IMR-90 (cell line): ENCODE results near the gene KDM3A. TPM values are rescaled to one million over a fixed set of nuclear protein-coding genes. Genes with fewer than 3 reads are reported as not detected.
A peak's percentile ranks its signal among the peaks of the same experiment; 100 is the strongest.

Source experiments
- ATAC-seq: fragments of 200-7000 bp; cut with Tn5 transposase; 2 replicates; pipeline ENCODE4 v1.9.1; 2020; ENCODE audit warnings: low read depth, mild to moderate bottlenecking, moderate library complexity
- BruUV-seq: library from RNA; stranded (reverse); fragments of 400-500 nt; replicated peaks from 2 replicates; lab custom pipeline; 2021; lab: Mats Ljungman, UMichigan
- CTCF ChIA-PET: fragments of 300-600 bp; formaldehyde crosslinking; extraction: SDS; loops from one replicate; lab custom pipeline; 2021; ENCODE audit warnings: antibody characterized with exemption; lab: Yijun Ruan, JAX
- POLR2A ChIA-PET: fragments of 300-600 bp; sonication (Branson Sonifier 250); formaldehyde crosslinking; loops from one replicate; lab custom pipeline; 2022; ENCODE audit warnings: antibody characterized with exemption; ENCODE audit not compliant: unreplicated experiment; lab: Charles Lee
- DNase-seq: peaks from one replicate; pipeline ENCODE4 v3.0.0; 2013
- H2AFZ ChIP-seq: replicated peaks from 2 replicates; pipeline ENCODE3; 2013; ENCODE audit warnings: low read length, mild to moderate bottlenecking; ENCODE audit not compliant: poor library complexity
- H2AK5ac ChIP-seq: 2 replicates; pipeline ENCODE4 v1.6.1; 2013; ENCODE audit warnings: low read depth, low read length, inconsistent platforms
- H2AK9ac ChIP-seq: replicated peaks from 2 replicates; pipeline ENCODE3; 2013; ENCODE audit warnings: mild to moderate bottlenecking, low read depth, low read length, moderate library complexity; ENCODE audit not compliant: poor library complexity
- H2BK120ac ChIP-seq: 2 replicates; pipeline ENCODE4 v1.6.1; 2013; ENCODE audit warnings: low read depth, low read length, inconsistent platforms
- H2BK15ac ChIP-seq: 3 replicates; pipeline ENCODE4 v1.6.1; 2013; ENCODE audit warnings: low read depth, low read length, inconsistent platforms
- H2BK20ac ChIP-seq: 2 replicates; pipeline ENCODE4 v1.6.1; 2013; ENCODE audit warnings: low read depth, mild to moderate bottlenecking, inconsistent platforms, low read length, moderate library complexity
- H2BK5ac ChIP-seq: 2 replicates; pipeline ENCODE4 v1.6.1; 2013; ENCODE audit warnings: mild to moderate bottlenecking, low read depth, low read length, inconsistent platforms; ENCODE audit not compliant: poor library complexity, severe bottlenecking
- H3K14ac ChIP-seq: replicated peaks from 2 replicates; pipeline ENCODE4 v1.6.1; 2013; ENCODE audit warnings: low read depth, low read length, inconsistent platforms
- H3K18ac ChIP-seq: 2 replicates; pipeline ENCODE4 v1.6.1; 2013; ENCODE audit warnings: low read depth, low read length, control low read depth
- H3K23ac ChIP-seq: 2 replicates; pipeline ENCODE4 v1.6.1; 2013; ENCODE audit warnings: low read depth, low read length, inconsistent platforms
- H3K27ac ChIP-seq: 2 replicates; pipeline ENCODE4 v1.5.1; 2013; ENCODE audit warnings: mild to moderate bottlenecking, control low read depth, low read length; ENCODE audit not compliant: insufficient read depth
- H3K27me3 ChIP-seq: 2 replicates; pipeline ENCODE4 v1.6.1; 2013; ENCODE audit warnings: low read length; ENCODE audit not compliant: control insufficient read depth, insufficient read depth
- H3K36me3 ChIP-seq: 2 replicates; pipeline ENCODE4 v1.6.1; 2013; ENCODE audit warnings: low read length, mixed read lengths; ENCODE audit not compliant: control insufficient read depth, insufficient read depth
- H3K4ac ChIP-seq: 2 replicates; pipeline ENCODE4 v1.6.1; 2013; ENCODE audit warnings: low read depth, low read length, inconsistent platforms
- H3K4me1 ChIP-seq: 2 replicates; pipeline ENCODE4 v1.6.1; 2013; ENCODE audit warnings: low read length, mixed read lengths; ENCODE audit not compliant: control insufficient read depth, insufficient read depth
- H3K4me2 ChIP-seq: 2 replicates; pipeline ENCODE4 v1.6.1; 2013; ENCODE audit warnings: low read depth, mild to moderate bottlenecking, control low read depth, low read length, moderate library complexity
- H3K4me3 ChIP-seq: 2 replicates; pipeline ENCODE4 v1.5.1; 2013; ENCODE audit warnings: low read depth, mild to moderate bottlenecking, control low read depth, low read length, moderate library complexity; ENCODE audit not compliant: insufficient read depth
- H3K56ac ChIP-seq: 2 replicates; pipeline ENCODE4 v1.6.1; 2013; ENCODE audit warnings: low read length, inconsistent platforms; ENCODE audit not compliant: insufficient read depth; ENCODE audit errors: extremely low read depth
- H3K79me1 ChIP-seq, 2 experiments: 2 replicates each; pipeline ENCODE4 v1.6.1; 2013; ENCODE audit warnings: low read length in 2 of 2, inconsistent platforms in 1 of 2, low read depth in 1 of 2
- H3K9ac ChIP-seq: 2 replicates; pipeline ENCODE4 v1.6.1; 2013; ENCODE audit warnings: low read depth, low read length, control low read depth
- H3K9me1 ChIP-seq: 2 replicates; pipeline ENCODE4 v1.6.1; 2013; ENCODE audit warnings: low read length, inconsistent platforms; ENCODE audit not compliant: insufficient read depth
- H3K9me3 ChIP-seq: 2 replicates; pipeline ENCODE4 v1.6.1; 2013; ENCODE audit warnings: low read length; ENCODE audit not compliant: control insufficient read depth, insufficient read depth
- H4K20me1 ChIP-seq: 2 replicates; pipeline ENCODE4 v1.6.1; 2013; ENCODE audit warnings: low read length, inconsistent platforms; ENCODE audit not compliant: insufficient read depth
- H4K5ac ChIP-seq: 2 replicates; pipeline ENCODE4 v1.6.1; 2013; ENCODE audit warnings: mild to moderate bottlenecking, low read depth, low read length, control low read depth
- H4K8ac ChIP-seq, 2 experiments: 2 replicates each; pipeline ENCODE4 v1.6.1; 2013; ENCODE audit warnings: low read depth in 2 of 2, low read length in 2 of 2, control low read depth in 1 of 2, inconsistent platforms in 1 of 2
- H4K91ac ChIP-seq: 2 replicates; pipeline ENCODE4 v1.6.1; 2013; ENCODE audit warnings: low read depth, low read length, inconsistent platforms; ENCODE audit not compliant: insufficient read depth
- BHLHE40 ChIP-seq: fragments of 150-350 bp; IDR thresholded peaks from 2 replicates; pipeline ENCODE4 v1.6.1; 2016; ENCODE audit warnings: mild to moderate bottlenecking, low read depth, low read length
- CTCF ChIP-seq: conservative IDR thresholded peaks from 2 replicates; pipeline ENCODE4 v1.5.1; 2012; ENCODE audit warnings: mild to moderate bottlenecking, low read depth, low read length, improper control_type of control experiment
- MAZ ChIP-seq: IDR thresholded peaks from 2 replicates; pipeline ENCODE4 v1.6.1; 2012; ENCODE audit warnings: low read depth, mild to moderate bottlenecking, low read length, improper control_type of control experiment, moderate library complexity, borderline replicate concordance
- MXI1 ChIP-seq: IDR thresholded peaks from 2 replicates; pipeline ENCODE4 v1.6.1; 2012; ENCODE audit warnings: low read depth, mild to moderate bottlenecking, low read length, moderate library complexity, borderline replicate concordance
- RCOR1 ChIP-seq: IDR thresholded peaks from 2 replicates; pipeline ENCODE4 v1.6.1; 2012; ENCODE audit warnings: mild to moderate bottlenecking, low read length, improper control_type of control experiment; ENCODE audit not compliant: insufficient replicate concordance
- WGBS, 2 experiments: methylation state at CpG; one replicate each; pipeline versions ENCODE4 v1.1.5 to v1.1.7; 2013; ENCODE audit warnings: missing lambda C conversion rate in 2 of 2; ENCODE audit not compliant: insufficient read length in 1 of 2; ENCODE audit errors: extremely low coverage in 2 of 2; 5-methylcytosine and 5-hydroxymethylcytosine counted together
- dilution Hi-C: fragments of 300-500 bp; cut with HindIII; formaldehyde crosslinking; loops from one replicate; pipeline ENCODE4 v1.14.3; 2018; ENCODE audit warnings: low sequenced_read_pairs; ENCODE audit not compliant: unreplicated experiment
- in situ Hi-C: fragments of 300-500 bp; cut with MboI; formaldehyde crosslinking; loops from 3 replicates; pipeline ENCODE4 v1.14.3; 2019; ENCODE audit warnings: low sequenced_read_pairs, inconsistent platforms, mixed read lengths
- intact Hi-C: fragments of 100-400 bp; cut with micrococcal nuclease; formaldehyde crosslinking; loops from 2 replicates; pipeline ENCODE4 v1.10.0; 2022
- polyA plus RNA-seq, 3 experiments: library from polyadenylated mRNA; depleted of rRNA; stranded (reverse); fragments of >200 nt; gene quantifications; 2 replicates each; pipeline ENCODE4 v1.2.3, GENCODE V29; 2012; ENCODE audit warnings: low replicate concordance in 1 of 3
- total RNA-seq: library from RNA; depleted of rRNA; stranded (reverse); fragments of >200 nt; gene quantifications from 2 replicates; pipeline ENCODE4 v1.2.3, GENCODE V29; 2012

The KDM3A gene
- total and polyA plus RNA-seq, 2 of the 4 experiments (the other 2 are of a cell fraction): 24.8 to 33.3 TPM

- dilution Hi-C loops (no loop called here), intact Hi-C loops (no loop called here)
- WGBS, 2 experiments: no CpG with 5 or more reads among the region's 1 CpG
These were observed 47.4 kb upstream of the KDM3A start for GRCh38 chr2:86393521-86394491.

More at GRCh38 chr2:86393521-86394491, 47.4 kb upstream of the KDM3A start:
- Histone ChIP-seq H4K20me1 (no peaks in the 10 kb centered on the region), H2AK9ac (no peak overlapping the region), H2AK5ac (no peak overlapping the region), H3K14ac (no peak overlapping the region), H3K9ac (no peak overlapping the region), H2BK120ac (no peak overlapping the region), H4K91ac (no peak overlapping the region), H3K9me3 (no peaks in the 10 kb centered on the region), H3K4me3 (no peak overlapping the region), H3K36me3 (no peaks in the 10 kb centered on the region), H3K56ac (no peak overlapping the region), H4K5ac (no peak overlapping the region), H2BK15ac (no peak overlapping the region), H3K79me1 (no peaks in the 10 kb centered on the region), H3K23ac (no peak overlapping the region), H4K8ac (no peak overlapping the region), H3K27me3 (peaks cover 4% of the 10 kb centered on the region), H3K9me1 (no peaks in the 10 kb centered on the region), H3K4ac (no peak overlapping the region), H2AFZ (no peak overlapping the region), H3K18ac (no peak overlapping the region), H3K4me2 (no peak overlapping the region), H2BK20ac (no peak overlapping the region), H2BK5ac (no peak overlapping the region), H3K4me1 (no peaks in the 10 kb centered on the region), H3K27ac (no peak overlapping the region)
- TF ChIP-seq MXI1 (no peak), MAZ (no peak), CTCF (no peak), BHLHE40 (no peak), RCOR1 (no peak)
- ATAC-seq: no peak
- peak; percentile 22 for DNase-seq
- ChIA-PET CTCF (no interaction called here), POLR2A (no interaction called here)
- BruUV-seq: no TSS peak
- in situ Hi-C loops: no loop called here
